HCT116 (cell line): ENCODE data around the gene PRAME. TPM values are rescaled to one million over a fixed set of nuclear protein-coding genes. Genes with fewer than 3 reads are reported as not detected.

Source experiments
- ATAC-seq: fragments of 200-7000 bp; cut with Tn5 transposase; 2 replicates; pipeline ENCODE4 v1.9.1; 2020; ENCODE audit warnings: mild to moderate bottlenecking, moderate library complexity
- BruUV-seq: library from RNA; stranded (reverse); fragments of 400-500 nt; replicated peaks from 2 replicates; lab custom pipeline; 2021; lab: Mats Ljungman, UMichigan
- CTCF ChIA-PET: fragments of 300-600 bp; sonication (Branson Sonifier 250); formaldehyde crosslinking; loops from one replicate; lab custom pipeline; 2021; ENCODE audit warnings: antibody characterized with exemption; lab: Charles Lee
- POLR2A ChIA-PET: fragments of 300-600, 350-600 bp; sonication (Branson Sonifier 250); formaldehyde crosslinking; loops from one replicate; lab custom pipeline; 2021; ENCODE audit warnings: antibody characterized with exemption; lab: Charles Lee
- RAD21 ChIA-PET, 2 experiments: fragments of 300-600 bp; sonication (Branson Sonifier 250); formaldehyde crosslinking; loops; one replicate each; lab custom pipeline; 2023; ENCODE audit warnings: low total read pairs in 2 of 2; ENCODE audit not compliant: uncharacterized antibody in 2 of 2, unreplicated experiment in 2 of 2, low non-redundant PET in 1 of 2; lab: Charles Lee
- DNase-seq: peaks from one replicate; pipeline ENCODE4 v3.0.0-alpha.2; 2010; ENCODE audit warnings: low read depth, low spot score
- H2AFZ ChIP-seq: fragments of 200-600 bp; shearing (Covaris generic), sonication (generic); 2 replicates; pipeline ENCODE4 v1.6.1; 2017; ENCODE audit warnings: low read depth, mixed run types, mixed read lengths, antibody characterized with exemption, low read length; ENCODE audit not compliant: poor library complexity, severe bottlenecking
- H3K27ac ChIP-seq: 2 replicates; pipeline ENCODE4 v1.5.1; 2012; ENCODE audit warnings: low read depth, low read length
- H3K27me3 ChIP-seq: fragments of 200-600 bp; sonication (generic); 2 replicates; pipeline ENCODE4 v1.6.1; 2016; ENCODE audit warnings: mixed run types, low read length, mixed read lengths; ENCODE audit not compliant: insufficient read depth
- H3K36me3 ChIP-seq, 2 experiments: fragments of 200-500 bp in 1 of 2; fragments of 200-600 bp in 1 of 2; sonication (Bioruptor generic) in 1 of 2; sonication (generic) in 1 of 2; 2 replicates each; pipeline versions ENCODE4 v1.5.1 to v1.6.1; 2014 to 2016; ENCODE audit warnings: low read length in 2 of 2, inconsistent platforms in 1 of 2, mixed read lengths in 1 of 2, mixed run types in 1 of 2; ENCODE audit not compliant: insufficient read depth in 2 of 2, control insufficient read depth in 1 of 2
- H3K4me1 ChIP-seq, 2 experiments: fragments of 200-600 bp in 1 of 2; sonication (generic) in 1 of 2; 2 replicates each; pipeline versions ENCODE4 v1.5.1 to v1.6.1; 2012 to 2017; ENCODE audit warnings: low read length in 2 of 2, inconsistent platforms in 1 of 2, mild to moderate bottlenecking in 1 of 2, mixed read lengths in 1 of 2, mixed run types in 1 of 2, moderate library complexity in 1 of 2; ENCODE audit not compliant: insufficient read depth in 2 of 2, control insufficient read depth in 1 of 2
- H3K4me2 ChIP-seq: fragments of 200-600 bp; sonication (generic); 2 replicates; pipeline ENCODE4 v1.6.1; 2017; ENCODE audit warnings: mixed run types, low read length, mixed read lengths
- H3K4me3 ChIP-seq, 2 experiments: fragments of 200-600 bp in 1 of 2; sonication (generic) in 1 of 2; replicated peaks in 1 of 2; 2 replicates each; pipeline ENCODE4 v1.5.1; 2011 to 2016; ENCODE audit warnings: low read length in 2 of 2, control low read depth in 1 of 2, low read depth in 1 of 2, mild to moderate bottlenecking in 1 of 2, mixed read lengths in 1 of 2, mixed run types in 1 of 2
- H3K79me2 ChIP-seq: fragments of 200-600 bp; sonication (generic); 2 replicates; pipeline ENCODE4 v1.6.1; 2017; ENCODE audit warnings: mild to moderate bottlenecking, mixed run types, low read length, moderate library complexity, mixed read lengths; ENCODE audit not compliant: insufficient read depth
- H3K9ac ChIP-seq: fragments of 200-600 bp; sonication (generic); 2 replicates; pipeline ENCODE4 v1.6.1; 2016; ENCODE audit warnings: low read length, mixed read lengths
- H3K9me2 ChIP-seq: fragments of 200-600 bp; sonication (generic), shearing (Covaris generic); 2 replicates; pipeline ENCODE4 v1.6.1; 2017; ENCODE audit warnings: mixed run types, mild to moderate bottlenecking, moderate library complexity; ENCODE audit not compliant: insufficient read depth
- H3K9me3 ChIP-seq, 2 experiments: fragments of 200-500 bp in 1 of 2; fragments of 200-600 bp in 1 of 2; sonication (Bioruptor generic) in 1 of 2; sonication (generic) in 1 of 2; 2 replicates each; pipeline ENCODE4 v1.6.1; 2014 to 2017; ENCODE audit warnings: low read length in 2 of 2, mixed read lengths in 2 of 2, inconsistent platforms in 1 of 2, low read depth in 1 of 2, mild to moderate bottlenecking in 1 of 2, mixed run types in 1 of 2, moderate library complexity in 1 of 2; ENCODE audit not compliant: control insufficient read depth in 1 of 2, insufficient read depth in 1 of 2
- H4K20me1 ChIP-seq: fragments of 200-600 bp; sonication (generic), shearing (Covaris generic); 2 replicates; pipeline ENCODE4 v1.6.1; 2017; ENCODE audit warnings: mixed run types, mild to moderate bottlenecking, moderate library complexity; ENCODE audit not compliant: insufficient read depth
- CBX3 ChIP-seq: IDR thresholded peaks from 2 replicates; pipeline ENCODE4 v1.6.1; 2012; ENCODE audit warnings: low read depth
- CEBPB ChIP-seq: IDR thresholded peaks from 2 replicates; pipeline ENCODE4 v1.6.1; 2012; ENCODE audit warnings: low read depth
- EGR1 ChIP-seq: IDR thresholded peaks from 2 replicates; pipeline ENCODE4 v1.6.1; 2012; ENCODE audit warnings: low read depth
- ELF1 ChIP-seq: IDR thresholded peaks from 2 replicates; pipeline ENCODE4 v1.6.1; 2012; ENCODE audit warnings: low read depth, borderline replicate concordance
- EZH2 ChIP-seq: fragments of 200-600 bp; sonication (generic); IDR thresholded peaks from 2 replicates; pipeline ENCODE4 v1.6.1; 2017; ENCODE audit warnings: antibody characterized with exemption, mixed run types
- JUND ChIP-seq: IDR thresholded peaks from 2 replicates; pipeline ENCODE4 v1.6.1; 2012
- POLR2A ChIP-seq: IDR thresholded peaks from 2 replicates; pipeline ENCODE4 v1.7.0; 2011; ENCODE audit warnings: borderline replicate concordance; ENCODE audit not compliant: insufficient read depth, insufficient read length; ENCODE audit errors: extremely low read depth
- POLR2AphosphoS5 ChIP-seq: IDR thresholded peaks from 2 replicates; pipeline ENCODE4 v1.6.1; 2011; ENCODE audit warnings: mild to moderate bottlenecking, low read depth, low read length, moderate library complexity
- RAD21 ChIP-seq: IDR thresholded peaks from 2 replicates; pipeline ENCODE4 v1.6.1; 2012; ENCODE audit warnings: low read depth, mild to moderate bottlenecking
- SIN3A ChIP-seq: IDR thresholded peaks from 2 replicates; pipeline ENCODE4 v1.6.1; 2012; ENCODE audit warnings: low read depth
- SRF ChIP-seq: IDR thresholded peaks from 2 replicates; pipeline ENCODE4 v1.6.1; 2012; ENCODE audit warnings: low read depth
- YY1 ChIP-seq: IDR thresholded peaks from 2 replicates; pipeline ENCODE4 v1.6.1; 2011; ENCODE audit warnings: low read length, low read depth, moderate library complexity, mild to moderate bottlenecking; ENCODE audit not compliant: insufficient replicate concordance; ENCODE audit errors: extremely low read depth
- ZNF274 ChIP-seq: fragments of 200-500 bp; sonication (Bioruptor generic); IDR thresholded peaks from 2 replicates; pipeline ENCODE4 v1.6.1; 2014; ENCODE audit warnings: mild to moderate bottlenecking, low read depth, low read length, inconsistent platforms
- intact Hi-C: fragments of 100-400 bp; cut with micrococcal nuclease; formaldehyde crosslinking; loops from 2 replicates; pipeline ENCODE4 v1.10.0; 2022
- total RNA-seq: library from RNA; stranded (reverse); gene quantifications from one replicate; pipeline ENCODE4 v1.2.1, GENCODE V29; 2021; ENCODE audit not compliant: unreplicated experiment
- TF ChIP-seq, protein P1 (sequence below): IDR thresholded peaks from 2 replicates; pipeline ENCODE4 v1.6.1; 2012
- TF ChIP-seq, protein P2 (sequence below), 3 experiments: fragments of 200-600 bp in 1 of 3; sonication (generic) in 1 of 3; IDR thresholded peaks in 2 of 3; conservative IDR thresholded peaks in 1 of 3; 2 replicates each; pipeline ENCODE4 v1.5.1; 2012 to 2017; ENCODE audit warnings: low read depth in 2 of 3, low read length in 2 of 3, antibody characterized with exemption in 1 of 3, borderline replicate concordance in 1 of 3, control low read depth in 1 of 3, mild to moderate bottlenecking in 1 of 3, mixed read lengths in 1 of 3, mixed run types in 1 of 3, moderate library complexity in 1 of 3; ENCODE audit not compliant: insufficient read depth in 1 of 3
- TF ChIP-seq, protein P3 (sequence below): IDR thresholded peaks from 2 replicates; pipeline ENCODE4 v1.6.1; 2012
- TF ChIP-seq, protein P4 (sequence below): IDR thresholded peaks from 2 replicates; pipeline ENCODE4 v1.6.1; 2011; ENCODE audit warnings: mild to moderate bottlenecking, low read length, moderate library complexity; ENCODE audit not compliant: insufficient replicate concordance; ENCODE audit errors: extremely low read depth

The PRAME gene
- total RNA-seq, 1 experiment from 2014 or later: 28.4 TPM

DNA sequence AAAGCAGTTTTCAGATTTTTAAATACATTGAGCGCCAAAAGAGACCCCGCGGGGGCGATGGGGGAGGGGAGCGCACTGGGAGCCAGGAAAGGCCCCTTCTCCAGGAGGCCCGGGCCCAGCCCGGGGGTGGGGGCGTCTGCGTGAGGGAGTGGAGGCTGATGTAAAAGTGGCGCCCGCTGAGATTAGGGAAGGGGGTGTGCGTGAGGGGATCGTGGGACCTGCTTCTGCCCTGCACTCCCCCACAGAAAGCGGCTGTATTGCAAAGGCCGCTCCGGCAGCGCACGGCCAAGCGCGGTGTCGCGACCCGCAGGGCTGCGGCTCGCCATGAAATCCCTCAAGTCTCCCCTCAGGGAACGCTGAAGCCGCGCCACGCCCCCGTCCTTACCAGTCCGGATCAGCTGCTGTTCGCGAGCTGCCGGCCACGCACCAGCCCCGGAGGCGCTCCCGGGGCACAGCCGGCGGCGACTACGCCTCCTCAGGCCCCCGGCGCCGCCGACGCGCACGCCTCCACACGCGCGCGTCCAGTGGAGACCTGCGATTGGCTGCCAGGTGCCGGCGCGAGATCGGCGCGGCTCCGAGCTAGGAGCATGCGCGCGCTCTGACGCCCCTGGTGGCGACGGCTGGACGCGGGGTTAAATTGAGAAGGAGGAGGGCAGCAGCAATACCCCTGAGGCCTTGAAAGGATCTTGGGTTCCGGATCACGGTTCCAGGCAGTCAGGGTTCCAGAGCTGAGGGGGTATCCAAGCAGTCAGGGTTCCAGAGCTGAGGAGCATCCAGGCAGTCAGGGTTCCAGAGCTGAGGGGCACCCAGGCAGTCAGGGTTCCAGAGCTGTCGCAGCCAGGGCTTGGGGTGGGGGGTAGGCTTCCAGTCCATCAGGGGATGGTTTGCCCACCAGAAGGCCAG lies 50.5 kb downstream of the PRAME start, which contains the start of gene ZNF280B (continued):
- TF ChIP-seq ELF1 (no peak), POLR2A (no peak), RAD21 (no peak), ZNF274 (no peak), EGR1 (peak; percentile 84)
- TF ChIP-seq, protein P1, sequence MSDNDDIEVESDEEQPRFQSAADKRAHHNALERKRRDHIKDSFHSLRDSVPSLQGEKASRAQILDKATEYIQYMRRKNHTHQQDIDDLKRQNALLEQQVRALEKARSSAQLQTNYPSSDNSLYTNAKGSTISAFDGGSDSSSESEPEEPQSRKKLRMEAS: peak; percentile 85

DNA sequence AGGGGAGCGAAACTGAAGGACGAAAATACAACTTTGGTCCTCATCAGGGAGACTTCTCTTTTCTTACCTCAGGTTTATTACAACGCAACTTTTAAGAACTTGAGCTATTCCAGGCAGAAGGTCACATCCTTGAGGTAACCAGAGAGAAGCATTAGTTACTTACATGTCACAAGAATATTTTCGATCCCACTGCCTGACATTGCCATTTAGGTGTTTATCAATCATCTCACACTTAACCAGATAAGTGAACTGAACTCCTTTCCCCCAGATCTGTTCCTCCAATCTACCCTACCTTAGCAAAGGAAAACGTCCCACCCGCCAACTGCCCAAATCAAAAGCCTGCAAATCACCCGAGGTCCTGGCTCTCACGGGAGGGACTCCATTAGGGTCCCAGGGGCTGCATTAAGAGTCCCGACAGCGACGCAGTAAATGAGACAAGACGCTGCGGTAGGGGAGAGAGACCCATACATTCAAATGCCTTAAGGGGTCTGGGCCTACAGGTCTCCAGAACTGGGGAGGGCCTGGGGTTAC lies 51.3 kb downstream of the PRAME start:
- intact Hi-C loops: no loop called here
- RAD21 ChIA-PET: no interaction called here
- CTCF ChIA-PET: interaction anchor here (1.4 to 1.5 kb wide), 2 partner anchors 11 to 12 kb away, joined by 6 to 7 read pairs; partner anchors contain the start of gene ZNF280A
- H3K9me3 ChIP-seq: peaks cover 0 to 5% of the 10 kb centered on the region in 2 experiments; a peak in 1 of 4 replicates
- H3K9me2 ChIP-seq: no peaks in the 10 kb centered on the region
- TF ChIP-seq, protein P1: no peak
- TF ChIP-seq CEBPB (no peak), YY1 (no peak), SIN3A (no peak), POLR2A (no peak), CBX3 (no peak), EZH2 (no peak), ZNF274 (no peak), RAD21 (no peak), ELF1 (no peak), POLR2AphosphoS5 (no peak), JUND (no peak), SRF (no peak)
- TF ChIP-seq, protein P2, sequence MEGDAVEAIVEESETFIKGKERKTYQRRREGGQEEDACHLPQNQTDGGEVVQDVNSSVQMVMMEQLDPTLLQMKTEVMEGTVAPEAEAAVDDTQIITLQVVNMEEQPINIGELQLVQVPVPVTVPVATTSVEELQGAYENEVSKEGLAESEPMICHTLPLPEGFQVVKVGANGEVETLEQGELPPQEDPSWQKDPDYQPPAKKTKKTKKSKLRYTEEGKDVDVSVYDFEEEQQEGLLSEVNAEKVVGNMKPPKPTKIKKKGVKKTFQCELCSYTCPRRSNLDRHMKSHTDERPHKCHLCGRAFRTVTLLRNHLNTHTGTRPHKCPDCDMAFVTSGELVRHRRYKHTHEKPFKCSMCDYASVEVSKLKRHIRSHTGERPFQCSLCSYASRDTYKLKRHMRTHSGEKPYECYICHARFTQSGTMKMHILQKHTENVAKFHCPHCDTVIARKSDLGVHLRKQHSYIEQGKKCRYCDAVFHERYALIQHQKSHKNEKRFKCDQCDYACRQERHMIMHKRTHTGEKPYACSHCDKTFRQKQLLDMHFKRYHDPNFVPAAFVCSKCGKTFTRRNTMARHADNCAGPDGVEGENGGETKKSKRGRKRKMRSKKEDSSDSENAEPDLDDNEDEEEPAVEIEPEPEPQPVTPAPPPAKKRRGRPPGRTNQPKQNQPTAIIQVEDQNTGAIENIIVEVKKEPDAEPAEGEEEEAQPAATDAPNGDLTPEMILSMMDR (IDR thresholded peaks at IDR 0.05 in 2 of 3, conservative IDR thresholded peaks at IDR 0.05 in 1 of 3; ENCODE audit: borderline replicate concordance in 1 of 3, insufficient read depth in 1 of 3, low read depth in 2 of 3, low read length in 2 of 3): no peak
- TF ChIP-seq, protein P3, sequence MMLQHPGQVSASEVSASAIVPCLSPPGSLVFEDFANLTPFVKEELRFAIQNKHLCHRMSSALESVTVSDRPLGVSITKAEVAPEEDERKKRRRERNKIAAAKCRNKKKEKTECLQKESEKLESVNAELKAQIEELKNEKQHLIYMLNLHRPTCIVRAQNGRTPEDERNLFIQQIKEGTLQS: no peak
- TF ChIP-seq, protein P4, sequence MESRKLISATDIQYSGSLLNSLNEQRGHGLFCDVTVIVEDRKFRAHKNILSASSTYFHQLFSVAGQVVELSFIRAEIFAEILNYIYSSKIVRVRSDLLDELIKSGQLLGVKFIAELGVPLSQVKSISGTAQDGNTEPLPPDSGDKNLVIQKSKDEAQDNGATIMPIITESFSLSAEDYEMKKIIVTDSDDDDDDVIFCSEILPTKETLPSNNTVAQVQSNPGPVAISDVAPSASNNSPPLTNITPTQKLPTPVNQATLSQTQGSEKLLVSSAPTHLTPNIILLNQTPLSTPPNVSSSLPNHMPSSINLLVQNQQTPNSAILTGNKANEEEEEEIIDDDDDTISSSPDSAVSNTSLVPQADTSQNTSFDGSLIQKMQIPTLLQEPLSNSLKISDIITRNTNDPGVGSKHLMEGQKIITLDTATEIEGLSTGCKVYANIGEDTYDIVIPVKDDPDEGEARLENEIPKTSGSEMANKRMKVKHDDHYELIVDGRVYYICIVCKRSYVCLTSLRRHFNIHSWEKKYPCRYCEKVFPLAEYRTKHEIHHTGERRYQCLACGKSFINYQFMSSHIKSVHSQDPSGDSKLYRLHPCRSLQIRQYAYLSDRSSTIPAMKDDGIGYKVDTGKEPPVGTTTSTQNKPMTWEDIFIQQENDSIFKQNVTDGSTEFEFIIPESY: no peak
- TF ChIP-seq, all 23 proteins: peak for 0
- no peaks in the 10 kb centered on the region for H3K27me3 ChIP-seq
- H3K36me3 ChIP-seq: peaks cover 0 to 29% of the 10 kb centered on the region in 2 experiments; a peak in 2 of 4 replicates
- peak overlapping the region; percentile 86 for H3K4me2 ChIP-seq
- ATAC-seq (no peak), DNase-seq (no peak)
- H3K4me1 ChIP-seq: peaks cover 0 to 14% of the 10 kb centered on the region in 2 experiments; a peak in 3 of 4 replicates
- H3K27ac ChIP-seq: peak overlapping the region; percentile 45; the same call in 1 of the 2 replicates
- peak overlapping the region; percentile 72 for H3K9ac ChIP-seq
- peaks cover 13% of the 10 kb centered on the region; the same call in 1 of the 2 replicates for H3K79me2 ChIP-seq
- H3K4me3 ChIP-seq: peak overlapping the region; percentile 73 to 85
- POLR2A ChIA-PET: no interaction called here
- BruUV-seq: no TSS peak
- H4K20me1 ChIP-seq: no peaks in the 10 kb centered on the region
- H2AFZ ChIP-seq: no peak overlapping the region
